Fibroblast of peridontal ligament (primary cell): Measurements from ENCODE around the gene SAMD3.
"Not testable (repeated sequence)": the region's sequence is repeated elsewhere in the genome, so short reads cannot be mapped to it uniquely, and the experiment has no call there.

ENCODE experiments used
- DNase-seq: peaks from one replicate; pipeline ENCODE4 v3.0.0-alpha.2; 2010; ENCODE audit errors: extremely low read depth

The SAMD3 gene, protein sequence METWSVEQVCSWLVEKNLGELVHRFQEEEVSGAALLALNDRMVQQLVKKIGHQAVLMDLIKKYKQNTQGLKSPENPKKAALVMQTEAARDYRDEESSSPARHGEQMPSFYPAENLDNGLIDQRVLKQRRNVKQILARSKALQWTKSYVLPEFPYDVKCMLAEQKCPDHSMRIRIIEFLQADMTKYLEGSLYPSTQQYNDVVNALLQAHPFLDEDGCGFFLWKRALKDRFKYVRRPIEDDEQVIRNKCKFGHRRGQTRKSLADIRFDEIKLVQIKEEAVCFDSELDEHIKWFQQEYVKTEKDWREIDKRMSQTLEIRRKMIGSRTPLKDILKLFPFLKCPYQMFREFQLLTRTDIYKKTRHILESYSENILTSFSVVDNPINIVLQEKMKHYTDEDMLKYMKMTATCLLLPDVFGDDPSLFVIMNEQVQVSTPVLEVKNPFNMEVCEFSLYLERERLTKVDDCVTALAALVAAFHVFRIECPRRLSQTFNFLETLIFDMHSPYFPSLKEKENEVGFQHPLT

DNA sequence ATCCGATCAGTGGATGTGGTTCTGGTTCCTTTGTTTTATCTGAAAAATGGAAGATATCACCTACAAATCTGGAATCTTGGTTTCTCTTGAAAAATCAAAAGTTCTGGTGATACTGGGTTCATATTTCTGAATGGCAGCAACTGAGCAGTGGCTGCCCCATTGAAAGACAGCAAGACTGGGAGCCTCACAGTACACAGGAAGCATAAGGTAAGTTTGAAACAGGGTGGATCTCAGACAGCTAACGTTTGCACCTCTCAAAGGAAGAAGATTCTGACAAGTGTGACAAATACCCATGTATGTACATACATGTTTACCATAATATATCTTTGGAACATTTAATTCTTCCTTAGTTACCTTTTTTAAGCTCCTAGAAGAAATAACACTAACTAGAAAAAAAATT is at the start of gene SAMD3:
SAMD3 (minus strand) TSS at position 177 of the 400 bp plus-strand sequence. CDS start 7,678 bp downstream, outside the sequence.
- no peak for DNase-seq

GRCh38 chr6:130269969-130270635 is 47.4 kb upstream of the SAMD3 start:
- DNase-seq: no peak

GRCh38 chr6:130265553-130265952 is 42.8 kb upstream of the SAMD3 start:
- not testable (repeated sequence) for DNase-seq

GRCh38 chr6:130262008-130262407 is 39.3 kb upstream of the SAMD3 start:
- DNase-seq: no peak

GRCh38 chr6:130261558-130261957 is 38.8 kb upstream of the SAMD3 start:
- DNase-seq: not testable (repeated sequence)

DNA sequence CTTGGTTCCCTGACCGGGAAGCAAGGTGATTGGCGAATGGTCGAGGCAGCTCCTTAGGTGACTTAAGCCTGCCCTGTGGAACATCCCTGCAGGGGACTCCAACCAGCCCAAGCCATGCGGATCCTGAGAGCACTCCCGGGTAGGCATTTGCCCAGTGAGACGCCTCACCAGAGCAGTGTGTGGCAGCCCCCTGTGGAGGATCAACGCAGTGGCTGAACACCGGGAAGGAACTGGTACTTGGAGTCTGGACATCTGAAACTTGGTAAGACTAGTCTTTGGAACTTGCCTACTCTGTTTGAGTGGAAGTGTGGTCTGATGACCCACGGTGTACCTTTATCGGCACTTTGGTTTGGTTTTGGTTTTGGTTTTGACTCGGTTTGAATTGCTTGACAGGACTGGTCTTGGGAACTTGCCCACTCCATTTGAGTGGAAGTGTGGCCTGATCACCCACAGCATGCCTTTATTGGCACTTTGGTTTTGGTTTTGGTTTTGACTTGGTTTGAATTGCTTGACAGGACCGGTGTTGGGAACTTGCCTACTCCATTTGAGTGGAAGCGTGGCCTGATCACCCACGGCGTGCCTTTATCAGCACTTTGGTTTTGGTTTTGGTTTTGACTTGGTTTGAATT is 38.0 kb upstream of the SAMD3 start:
- DNase-seq: not testable (repeated sequence)

DNA sequence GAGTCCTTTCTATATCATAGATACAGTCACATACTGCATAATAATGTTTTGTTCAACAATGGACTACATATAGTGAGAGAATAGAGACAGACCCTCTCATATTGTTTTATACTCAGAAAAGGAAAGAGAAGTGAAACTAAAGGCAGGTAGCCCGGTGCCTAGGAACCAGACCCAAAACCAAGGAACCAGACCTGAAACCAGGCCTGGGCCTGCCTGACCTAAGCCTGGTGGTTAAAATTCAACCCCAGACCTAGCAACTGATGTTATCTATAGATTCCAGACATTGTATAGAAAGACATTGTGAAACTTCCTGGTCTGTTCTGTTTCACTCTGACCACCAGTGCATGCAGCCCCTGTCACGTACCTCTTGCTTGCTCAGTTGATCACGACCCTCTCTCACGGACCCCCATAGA is 37.3 kb upstream of the SAMD3 start:
- not testable (repeated sequence) for DNase-seq

- no peak for DNase-seq
Observed at GRCh38 chr6:130259557-130259956, 36.8 kb upstream of the SAMD3 start.

GRCh38 chr6:130259140-130259539 is 36.4 kb upstream of the SAMD3 start:
- DNase-seq: no peak

DNA sequence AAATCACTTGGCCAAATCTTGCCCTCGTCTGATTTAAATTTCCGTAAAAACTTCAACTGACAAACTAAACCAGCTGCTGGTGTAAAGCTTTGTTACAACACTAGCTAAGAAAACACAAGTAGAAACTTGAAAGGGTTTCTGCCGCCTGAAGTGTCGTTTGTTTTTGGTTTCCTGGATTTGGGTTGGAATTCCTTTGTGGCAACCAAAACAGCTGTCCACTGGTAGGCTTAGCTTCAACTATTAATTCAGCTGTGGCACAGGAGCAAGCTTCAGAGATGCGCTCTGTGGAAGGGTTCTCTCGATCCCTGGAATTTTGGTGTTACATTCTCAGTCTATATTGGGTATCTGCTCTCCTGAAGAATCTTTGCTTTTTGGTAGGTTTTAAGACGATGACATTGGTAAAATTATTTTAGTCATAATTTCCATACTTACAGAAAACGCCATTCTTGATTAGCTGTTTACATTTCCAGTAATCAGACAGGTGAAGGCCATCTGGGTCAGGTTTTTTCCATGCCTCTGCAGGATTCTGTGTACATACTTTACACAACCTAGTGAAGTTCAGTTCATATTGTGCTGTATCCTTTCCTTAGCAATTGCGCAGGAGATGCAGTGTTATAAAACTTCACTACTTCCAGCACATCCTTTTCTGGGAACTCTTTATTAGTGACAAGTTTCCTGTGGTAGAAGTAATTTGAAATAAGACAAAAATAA is 29.9 kb upstream of the SAMD3 start:
- no peak for DNase-seq

GRCh38 chr6:130245267-130245666 is 22.5 kb upstream of the SAMD3 start:
- no peak for DNase-seq

DNA sequence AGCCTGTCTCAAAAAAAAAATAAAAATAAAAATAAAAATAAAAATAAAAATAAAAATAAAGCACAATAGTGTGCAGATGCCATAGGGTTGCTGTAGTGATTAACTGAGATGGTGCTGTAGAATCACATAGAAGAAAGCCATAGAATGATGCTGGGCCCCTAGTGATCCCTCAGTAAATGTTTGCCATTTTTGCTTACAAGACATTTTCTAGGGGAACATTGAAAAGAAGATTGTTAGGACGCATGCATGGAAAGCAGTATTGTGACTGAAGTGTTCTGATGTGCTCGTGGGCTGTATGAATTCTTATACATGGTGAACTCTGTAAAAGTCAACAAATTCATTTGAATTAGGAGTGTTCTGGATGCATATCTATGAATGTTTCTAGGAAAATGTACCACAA is 22.0 kb upstream of the SAMD3 start:
- DNase-seq: no peak

- DNase-seq: peak; percentile 93
Observed at GRCh38 chr6:130240232-130240631, 17.5 kb upstream of the SAMD3 start.

DNA sequence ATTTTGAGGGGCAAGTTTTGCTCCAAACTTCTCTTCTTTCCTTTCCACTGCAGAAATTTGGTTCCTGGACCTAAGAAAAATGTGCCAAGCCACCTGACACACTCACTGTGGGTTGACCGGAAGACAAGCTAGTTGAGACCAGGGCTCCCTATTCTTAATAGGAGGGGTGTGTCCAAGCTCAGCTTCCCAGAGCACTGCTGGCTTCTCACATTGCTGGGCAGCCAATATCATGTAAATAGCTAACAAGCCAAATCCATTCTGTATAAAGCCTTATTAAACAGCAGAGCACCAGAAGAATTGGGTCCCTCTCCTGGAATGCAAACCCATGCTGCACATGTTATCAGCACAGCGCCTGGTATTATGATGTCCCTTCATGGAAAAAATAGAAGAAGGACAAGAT is 17.0 kb upstream of the SAMD3 start:
- DNase-seq: peak; percentile 16

GRCh38 chr6:130233330-130233729 is 10.6 kb upstream of the SAMD3 start:
- DNase-seq: peak; percentile 63

GRCh38 chr6:130230531-130230930 is 7.8 kb upstream of the SAMD3 start:
- not testable (repeated sequence) for DNase-seq

- DNase-seq: no peak
Observed at GRCh38 chr6:130229645-130230044, 6.9 kb upstream of the SAMD3 start.

GRCh38 chr6:130223508-130223907 is 757 bp upstream of the SAMD3 start:
- DNase-seq: no peak

- no peak for DNase-seq
Observed at GRCh38 chr6:130218134-130218533, 4.6 kb downstream of the SAMD3 start.

GRCh38 chr6:130216620-130217019 is 6.1 kb downstream of the SAMD3 start:
- DNase-seq: no peak

DNA sequence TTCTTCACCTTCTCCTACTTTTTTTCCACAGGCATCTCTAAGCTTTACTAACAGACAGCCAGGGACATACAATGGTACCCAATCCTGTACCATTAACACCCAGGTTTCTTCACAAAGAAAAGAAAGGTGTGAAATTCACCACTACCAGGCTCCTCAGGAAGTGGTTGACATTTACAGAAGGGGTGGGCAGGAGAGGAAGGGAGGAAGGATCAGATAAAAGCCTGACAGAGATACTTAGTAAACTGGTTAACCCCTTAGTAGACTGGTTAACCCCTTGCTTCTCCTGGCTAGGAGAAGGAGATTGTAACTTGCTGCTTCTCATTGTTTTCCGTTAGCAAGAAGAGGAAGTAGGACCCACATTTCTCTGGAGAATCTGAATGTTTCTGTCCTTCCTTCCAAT is 7.2 kb downstream of the SAMD3 start:
- DNase-seq: no peak
